Peyer's patch (tissue), 4 donors: ENCODE measurements around the gene KCNK2.

Experiments used
- CTCF ChIP-seq, 6 experiments: fragments of 450-650 bp in 4 of 6; fragments of 200-600 bp in 2 of 6; sonication (generic) in 1 of 6; IDR thresholded peaks; one replicate each; pipeline ENCODE4 v1.5.1; 2017 to 2019; ENCODE audit warnings: antibody characterized with exemption in 6 of 6, mild to moderate bottlenecking in 3 of 6, moderate library complexity in 1 of 6
- POLR2A ChIP-seq, 2 donors: fragments of 450-650 bp; IDR thresholded peaks; one replicate each; pipeline ENCODE4 v1.5.1; 2017; ENCODE audit warnings: antibody characterized with exemption in 2 of 2, mild to moderate bottlenecking in 2 of 2, moderate library complexity in 2 of 2

- TF ChIP-seq CTCF (IDR thresholded peaks at IDR 0.05) (no peak), POLR2A (IDR thresholded peaks at IDR 0.05) (no peak)
These were observed 194.0 kb downstream of the KCNK2 start for GRCh38 chr1:215276582-215276981.
